NCI-H345 treated with DMSO at 0.1 percent for 48 hours (cell line): ENCODE measurements around the gene RNF144B.

Experiments used
- DNase-seq: peaks from one replicate; lab custom pipeline; 2025; ENCODE audit not compliant: unreplicated experiment; lab: John Stamatoyannopoulos, UW

The RNF144B gene

GRCh38 chr6:18507561-18507960 lies 120.4 kb downstream of the RNF144B start:
- DNase-seq = no peak

- no peak for DNase-seq
These were observed 122.9 kb downstream of the RNF144B start for GRCh38 chr6:18509871-18510643.

- DNase-seq = no peak
These were observed 123.5 kb downstream of the RNF144B start for GRCh38 chr6:18510644-18511033.

- DNase-seq = no peak
These were observed 124.1 kb downstream of the RNF144B start for GRCh38 chr6:18511211-18511610.

GRCh38 chr6:18513253-18513798 lies 126.2 kb downstream of the RNF144B start:
- DNase-seq = no peak

GRCh38 chr6:18514180-18514579 lies 127.0 kb downstream of the RNF144B start:
- no peak for DNase-seq

GRCh38 chr6:18515767-18516166 lies 128.6 kb downstream of the RNF144B start:
- no peak for DNase-seq
